HEK293T (cell line): ENCODE data around the gene RASL11A.

ENCODE experiments used
- CTBP1 ChIP-seq: fragments of 450-650 bp; IDR thresholded peaks from 2 replicates; pipeline ENCODE4 v1.6.1; 2016; ENCODE audit warnings: borderline replicate concordance
- ELF4 ChIP-seq: fragments of 450-650 bp; IDR thresholded peaks from 2 replicates; pipeline ENCODE4 v1.6.1; 2017; ENCODE audit warnings: antibody characterized with exemption
- FOXA1 ChIP-seq: fragments of 450-650 bp; IDR thresholded peaks from 2 replicates; pipeline ENCODE4 v1.6.1; 2016; ENCODE audit warnings: mild to moderate bottlenecking
- FOXK2 ChIP-seq: fragments of 450-650 bp; IDR thresholded peaks from 2 replicates; pipeline ENCODE4 v1.6.1; 2016; ENCODE audit warnings: mild to moderate bottlenecking
- HDGF ChIP-seq: fragments of 450-650 bp; IDR thresholded peaks from 2 replicates; pipeline ENCODE4 v1.6.1; 2017; ENCODE audit warnings: antibody characterized with exemption, borderline replicate concordance
- L3MBTL2 ChIP-seq: fragments of 450-650 bp; conservative IDR thresholded peaks from 2 replicates; pipeline ENCODE4 v1.6.1; 2016; ENCODE audit warnings: mild to moderate bottlenecking
- LEF1 ChIP-seq: fragments of 450-650 bp; IDR thresholded peaks from 2 replicates; pipeline ENCODE4 v1.6.1; 2017; ENCODE audit warnings: mild to moderate bottlenecking, borderline replicate concordance
- SP1 ChIP-seq: fragments of 450-650 bp; IDR thresholded peaks from 2 replicates; pipeline ENCODE4 v1.6.1; 2017
- SUZ12 ChIP-seq: fragments of 450-650 bp; IDR thresholded peaks from 2 replicates; pipeline ENCODE4 v1.6.1; 2016; ENCODE audit warnings: mild to moderate bottlenecking
- TARDBP ChIP-seq: fragments of 450-650 bp; IDR thresholded peaks from 2 replicates; pipeline ENCODE4 v1.6.1; 2016
- ZNF384 ChIP-seq: fragments of 450-650 bp; IDR thresholded peaks from 2 replicates; pipeline ENCODE4 v1.6.1; 2016
- TF ChIP-seq, protein P1 (sequence below): fragments of 450-650 bp; IDR thresholded peaks from 2 replicates; pipeline ENCODE4 v1.6.1; 2016

DNA sequence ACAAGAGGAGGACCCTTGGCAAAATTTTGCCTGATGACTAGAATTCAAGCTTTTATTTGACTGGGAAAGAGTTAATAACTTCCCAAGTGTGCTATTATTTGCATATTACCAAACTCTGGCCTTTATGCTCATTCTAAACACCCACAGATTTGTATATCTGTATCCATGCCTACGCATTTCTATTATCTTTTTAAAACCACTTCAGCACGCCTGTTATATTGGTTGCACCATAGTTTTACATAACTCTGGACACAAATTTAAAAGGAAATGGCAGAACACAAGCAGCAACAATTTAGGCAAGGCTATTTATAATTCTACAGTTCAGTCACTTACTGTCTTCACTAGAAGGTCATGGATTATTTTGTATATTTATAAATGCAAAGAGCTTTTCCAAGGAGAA, 3.7 kb upstream of the RASL11A start:
- TF ChIP-seq SP1 (no peak), FOXA1 (no peak), ELF4 (no peak), ZNF384 (no peak), CTBP1 (no peak), TARDBP (no peak), SUZ12 (no peak), FOXK2 (no peak), L3MBTL2 (no peak), HDGF (no peak), LEF1 (no peak)
- TF ChIP-seq, protein P1, sequence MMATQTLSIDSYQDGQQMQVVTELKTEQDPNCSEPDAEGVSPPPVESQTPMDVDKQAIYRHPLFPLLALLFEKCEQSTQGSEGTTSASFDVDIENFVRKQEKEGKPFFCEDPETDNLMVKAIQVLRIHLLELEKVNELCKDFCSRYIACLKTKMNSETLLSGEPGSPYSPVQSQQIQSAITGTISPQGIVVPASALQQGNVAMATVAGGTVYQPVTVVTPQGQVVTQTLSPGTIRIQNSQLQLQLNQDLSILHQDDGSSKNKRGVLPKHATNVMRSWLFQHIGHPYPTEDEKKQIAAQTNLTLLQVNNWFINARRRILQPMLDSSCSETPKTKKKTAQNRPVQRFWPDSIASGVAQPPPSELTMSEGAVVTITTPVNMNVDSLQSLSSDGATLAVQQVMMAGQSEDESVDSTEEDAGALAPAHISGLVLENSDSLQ: no peak
